Upper lobe of left lung (tissue), 4 donors: ENCODE measurements around the gene COCH.

Source experiments
- EP300 ChIP-seq, 4 donors: sonication (generic); formaldehyde crosslinking; IDR thresholded peaks; one replicate each; pipeline ENCODE4 v1.5.1; 2017; ENCODE audit warnings: antibody characterized with exemption in 4 of 4, control low read depth in 2 of 4
- POLR2A ChIP-seq, 4 donors: fragments of 450-650 bp; IDR thresholded peaks; one replicate each; pipeline ENCODE4 v1.5.1; 2016 to 2017; ENCODE audit warnings: antibody characterized with exemption in 4 of 4, mild to moderate bottlenecking in 2 of 4
- POLR2AphosphoS5 ChIP-seq, 2 donors: sonication (generic); formaldehyde crosslinking; IDR thresholded peaks; one replicate each; pipeline ENCODE4 v1.5.1; 2017; ENCODE audit warnings: antibody characterized with exemption in 2 of 2
- TF ChIP-seq, protein P1 (sequence below), 6 experiments: fragments of 450-650 bp in 4 of 6; fragments of 200-600 bp in 2 of 6; sonication (generic) in 2 of 6; IDR thresholded peaks; one replicate each; pipeline ENCODE4 v1.5.1; 2016 to 2019; ENCODE audit warnings: antibody characterized with exemption in 6 of 6

DNA sequence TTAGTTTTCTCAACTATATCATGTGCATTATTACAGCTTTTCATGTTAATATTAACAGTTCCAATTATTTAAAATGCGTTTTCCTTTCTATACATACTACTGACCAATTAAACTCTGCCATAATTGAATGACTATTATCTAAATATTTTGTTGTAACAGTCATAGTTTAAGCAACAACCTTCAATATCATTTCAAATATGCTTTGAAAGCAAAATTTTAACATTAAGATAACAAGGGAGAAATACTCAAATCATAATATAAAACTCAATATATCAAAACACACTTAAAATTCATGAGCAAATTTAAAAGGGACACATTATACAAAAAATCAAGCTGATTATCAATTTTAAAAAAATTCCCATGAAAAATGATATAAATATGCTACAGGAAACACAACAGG is 40.5 kb downstream of the COCH start:
- no peak for TF ChIP-seq POLR2AphosphoS5 (IDR thresholded peaks at IDR 0.05)
- TF ChIP-seq, protein P1, sequence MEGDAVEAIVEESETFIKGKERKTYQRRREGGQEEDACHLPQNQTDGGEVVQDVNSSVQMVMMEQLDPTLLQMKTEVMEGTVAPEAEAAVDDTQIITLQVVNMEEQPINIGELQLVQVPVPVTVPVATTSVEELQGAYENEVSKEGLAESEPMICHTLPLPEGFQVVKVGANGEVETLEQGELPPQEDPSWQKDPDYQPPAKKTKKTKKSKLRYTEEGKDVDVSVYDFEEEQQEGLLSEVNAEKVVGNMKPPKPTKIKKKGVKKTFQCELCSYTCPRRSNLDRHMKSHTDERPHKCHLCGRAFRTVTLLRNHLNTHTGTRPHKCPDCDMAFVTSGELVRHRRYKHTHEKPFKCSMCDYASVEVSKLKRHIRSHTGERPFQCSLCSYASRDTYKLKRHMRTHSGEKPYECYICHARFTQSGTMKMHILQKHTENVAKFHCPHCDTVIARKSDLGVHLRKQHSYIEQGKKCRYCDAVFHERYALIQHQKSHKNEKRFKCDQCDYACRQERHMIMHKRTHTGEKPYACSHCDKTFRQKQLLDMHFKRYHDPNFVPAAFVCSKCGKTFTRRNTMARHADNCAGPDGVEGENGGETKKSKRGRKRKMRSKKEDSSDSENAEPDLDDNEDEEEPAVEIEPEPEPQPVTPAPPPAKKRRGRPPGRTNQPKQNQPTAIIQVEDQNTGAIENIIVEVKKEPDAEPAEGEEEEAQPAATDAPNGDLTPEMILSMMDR (IDR thresholded peaks at IDR 0.05), result no peak
- no peak for TF ChIP-seq POLR2A (IDR thresholded peaks at IDR 0.05)
- no peak for TF ChIP-seq EP300 (IDR thresholded peaks at IDR 0.05)
